ENCODE measurements around the gene SEPTIN3. TPM values are rescaled to one million over a fixed set of nuclear protein-coding genes. Genes with fewer than 3 reads are reported as not detected.

Gene SEPTIN3
- polyA plus RNA-seq, 1 donor (not counting 4 experiments of a cell fraction or from before 2014, with no cell fraction given) = 0.07 TPM

DNA sequence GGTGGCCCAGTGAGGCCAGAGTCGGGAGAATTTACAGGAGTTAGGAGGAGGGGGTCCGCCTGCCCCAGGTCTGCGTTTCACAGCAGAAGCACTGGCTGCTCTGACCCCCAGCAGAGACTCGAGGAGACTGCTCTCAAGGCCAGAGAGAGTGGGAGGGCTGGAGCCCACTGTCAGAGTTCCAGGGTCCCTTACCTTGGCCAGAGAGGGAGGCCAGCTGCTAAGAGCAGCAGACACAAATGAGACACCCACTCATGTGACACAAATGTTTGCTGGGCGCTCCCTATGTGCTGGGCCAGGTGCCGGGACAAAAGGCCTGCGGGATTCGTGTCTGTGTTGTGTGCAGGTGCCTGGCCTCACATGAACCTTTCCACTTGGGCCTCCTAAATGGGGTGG is 39.8 kb upstream of the SEPTIN3 start:
- H3K4me1 ChIP-seq (ENCODE audit: control insufficient read depth, extremely low read depth, insufficient read depth, low read length) = peaks cover 2% of the 10 kb centered on the region
- H3K9ac ChIP-seq (ENCODE audit: control insufficient read depth, extremely low read depth, insufficient read depth, low read length) = no peak overlapping the region
- H3K79me2 ChIP-seq (ENCODE audit: control insufficient read depth, insufficient read depth, low read length) = no peaks in the 10 kb centered on the region
- H3K4me2 ChIP-seq (ENCODE audit: control insufficient read depth, extremely low read depth, insufficient read depth, low read depth, low read length) = no peak overlapping the region
- dilution Hi-C loops (cut with MboI; ENCODE audit: extremely low pct_ligation_motif_present, low sequenced_read_pairs) = no loop called here
- H3K36me3 ChIP-seq (ENCODE audit: control insufficient read depth in 2 of 2, extremely low read depth in 1 of 2, insufficient read depth in 2 of 2, low read length in 2 of 2) = no peaks in the 10 kb centered on the region
- H2AFZ ChIP-seq (ENCODE audit: control insufficient read depth, low read length) = no peak overlapping the region
- H3K9me1 ChIP-seq (ENCODE audit: control insufficient read depth, extremely low read depth, insufficient read depth, low read length) = no peaks in the 10 kb centered on the region
- FAIRE-seq (no peak), DNase-seq (ENCODE audit: low read depth, low spot score) (no peak)
- peaks cover 14% of the 10 kb centered on the region for H3K27me3 ChIP-seq (ENCODE audit: control insufficient read depth, extremely low read depth, insufficient read depth, low read length)
- no peak for TF ChIP-seq EZH2 (IDR thresholded peaks at IDR 0.05; ENCODE audit: low read length)
- TF ChIP-seq, protein P1, sequence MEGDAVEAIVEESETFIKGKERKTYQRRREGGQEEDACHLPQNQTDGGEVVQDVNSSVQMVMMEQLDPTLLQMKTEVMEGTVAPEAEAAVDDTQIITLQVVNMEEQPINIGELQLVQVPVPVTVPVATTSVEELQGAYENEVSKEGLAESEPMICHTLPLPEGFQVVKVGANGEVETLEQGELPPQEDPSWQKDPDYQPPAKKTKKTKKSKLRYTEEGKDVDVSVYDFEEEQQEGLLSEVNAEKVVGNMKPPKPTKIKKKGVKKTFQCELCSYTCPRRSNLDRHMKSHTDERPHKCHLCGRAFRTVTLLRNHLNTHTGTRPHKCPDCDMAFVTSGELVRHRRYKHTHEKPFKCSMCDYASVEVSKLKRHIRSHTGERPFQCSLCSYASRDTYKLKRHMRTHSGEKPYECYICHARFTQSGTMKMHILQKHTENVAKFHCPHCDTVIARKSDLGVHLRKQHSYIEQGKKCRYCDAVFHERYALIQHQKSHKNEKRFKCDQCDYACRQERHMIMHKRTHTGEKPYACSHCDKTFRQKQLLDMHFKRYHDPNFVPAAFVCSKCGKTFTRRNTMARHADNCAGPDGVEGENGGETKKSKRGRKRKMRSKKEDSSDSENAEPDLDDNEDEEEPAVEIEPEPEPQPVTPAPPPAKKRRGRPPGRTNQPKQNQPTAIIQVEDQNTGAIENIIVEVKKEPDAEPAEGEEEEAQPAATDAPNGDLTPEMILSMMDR (optimal IDR thresholded peaks at IDR 0.05 in 1 of 3, IDR thresholded peaks at IDR 0.05 in 1 of 3, conservative IDR thresholded peaks at IDR 0.05 in 1 of 3; ENCODE audit: extremely low read depth in 1 of 3, insufficient read depth in 2 of 3, low read length in 3 of 3) = no peak
- H4K20me1 ChIP-seq (ENCODE audit: control insufficient read depth, extremely low read depth, insufficient read depth, low read length) = no peaks in the 10 kb centered on the region
- H3K4me3 ChIP-seq (ENCODE audit: control insufficient read depth in 2 of 3, extremely low read depth in 1 of 3, insufficient read depth in 2 of 3, low read depth in 1 of 3, low read length in 3 of 3) = no peak overlapping the region
- no peaks in the 10 kb centered on the region for H3K9me3 ChIP-seq (ENCODE audit: control insufficient read depth, low read depth, low read length)
- H3K27ac ChIP-seq (ENCODE audit: control insufficient read depth, insufficient read depth, low read length) = no peak overlapping the region

DNA sequence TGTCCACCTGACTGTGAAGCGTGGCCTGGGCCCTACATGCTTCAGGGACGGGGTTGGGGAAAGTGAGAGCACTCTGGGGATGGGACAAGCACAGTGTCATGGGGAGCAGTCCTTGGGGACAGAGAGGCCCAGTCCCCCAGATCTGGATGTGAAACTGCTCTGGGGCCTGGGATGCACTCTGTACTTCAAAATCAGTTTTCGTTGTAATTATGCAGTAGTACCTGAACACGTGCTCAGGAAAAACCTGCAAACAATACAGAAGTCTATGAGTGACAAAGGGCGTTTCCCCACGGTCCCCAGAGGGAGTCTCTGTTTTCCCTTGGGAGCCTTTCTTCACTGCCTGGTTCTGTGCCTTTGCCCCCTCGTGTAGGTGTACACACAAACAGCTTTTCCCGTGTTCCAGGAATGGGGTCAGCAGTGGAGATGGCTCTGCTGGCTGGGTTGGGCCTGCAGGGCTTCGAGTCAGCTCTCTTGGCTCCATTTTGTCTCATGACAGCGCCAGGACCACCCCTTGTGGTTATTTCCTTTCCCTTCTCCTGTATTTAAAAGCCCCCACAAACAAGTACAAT is 37.5 kb upstream of the SEPTIN3 start:
- FAIRE-seq = no peak
- no peaks in the 10 kb centered on the region for H3K27me3 ChIP-seq (ENCODE audit: control insufficient read depth, extremely low read depth, insufficient read depth, low read length)
- TF ChIP-seq, protein P1 (optimal IDR thresholded peaks at IDR 0.05 in 1 of 3, IDR thresholded peaks at IDR 0.05 in 1 of 3, conservative IDR thresholded peaks at IDR 0.05 in 1 of 3; ENCODE audit: extremely low read depth in 1 of 3, insufficient read depth in 2 of 3, low read length in 3 of 3) = no peak
- TF ChIP-seq EZH2 (IDR thresholded peaks at IDR 0.05; ENCODE audit: low read length) = no peak
- no peak overlapping the region for H2AFZ ChIP-seq (ENCODE audit: control insufficient read depth, low read length)
- H3K4me2 ChIP-seq (ENCODE audit: control insufficient read depth, extremely low read depth, insufficient read depth, low read depth, low read length) = no peak overlapping the region
- H3K9me3 ChIP-seq (ENCODE audit: control insufficient read depth, low read depth, low read length) = no peaks in the 10 kb centered on the region
- dilution Hi-C loops (cut with MboI; ENCODE audit: extremely low pct_ligation_motif_present, low sequenced_read_pairs) = no loop called here
- no peak overlapping the region for H3K9ac ChIP-seq (ENCODE audit: control insufficient read depth, extremely low read depth, insufficient read depth, low read length)
- no peak overlapping the region for H3K27ac ChIP-seq (ENCODE audit: control insufficient read depth, insufficient read depth, low read length)
- no peaks in the 10 kb centered on the region for H3K9me1 ChIP-seq (ENCODE audit: control insufficient read depth, extremely low read depth, insufficient read depth, low read length)
- H3K4me1 ChIP-seq (ENCODE audit: control insufficient read depth, extremely low read depth, insufficient read depth, low read length) = no peaks in the 10 kb centered on the region
- no peaks in the 10 kb centered on the region for H4K20me1 ChIP-seq (ENCODE audit: control insufficient read depth, extremely low read depth, insufficient read depth, low read length)
- H3K4me3 ChIP-seq (ENCODE audit: control insufficient read depth in 2 of 3, extremely low read depth in 1 of 3, insufficient read depth in 2 of 3, low read depth in 1 of 3, low read length in 3 of 3) = no peak overlapping the region
- DNase-seq (ENCODE audit: low read depth, low spot score) = no peak
- H3K36me3 ChIP-seq (ENCODE audit: control insufficient read depth in 2 of 2, extremely low read depth in 1 of 2, insufficient read depth in 2 of 2, low read length in 2 of 2) = no peaks in the 10 kb centered on the region
- no peaks in the 10 kb centered on the region for H3K79me2 ChIP-seq (ENCODE audit: control insufficient read depth, insufficient read depth, low read length)
